MM.1S (cell line): ENCODE results near the gene PACRG.

ENCODE experiments used
- EZH2 ChIP-seq: fragments of 300-600 bp; sonication (generic); optimal IDR thresholded peaks from 2 replicates; pipeline ENCODE3; 2017; ENCODE audit warnings: low read depth, mild to moderate bottlenecking, antibody characterized with exemption, low read length, mixed read lengths
- TF ChIP-seq, protein P1 (sequence below): fragments of 300-600 bp; sonication (generic); IDR thresholded peaks from 2 replicates; pipeline ENCODE4 v1.5.1; 2016; ENCODE audit warnings: antibody characterized with exemption, low read length, mixed read lengths

DNA sequence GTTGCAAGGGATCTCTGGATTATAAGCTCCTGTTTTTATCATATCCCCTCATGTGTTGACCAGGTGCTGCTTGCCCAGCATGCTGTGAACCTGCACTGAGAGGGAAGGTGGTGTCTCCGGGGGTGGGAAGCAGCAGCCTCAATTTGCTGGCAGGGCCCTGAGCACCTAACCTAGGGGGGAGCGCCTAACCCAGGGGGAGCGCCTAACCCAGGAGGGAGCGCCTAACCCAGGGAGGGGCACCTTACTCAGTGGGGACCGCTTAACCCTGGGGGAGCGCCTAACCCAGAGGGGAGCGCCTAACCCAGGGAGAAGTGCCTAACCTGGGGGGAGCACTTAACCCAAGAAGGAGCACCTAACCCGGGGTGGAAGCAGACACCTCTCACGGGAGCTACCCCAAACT is 603.5 kb downstream of the PACRG start:
- TF ChIP-seq, protein P1, sequence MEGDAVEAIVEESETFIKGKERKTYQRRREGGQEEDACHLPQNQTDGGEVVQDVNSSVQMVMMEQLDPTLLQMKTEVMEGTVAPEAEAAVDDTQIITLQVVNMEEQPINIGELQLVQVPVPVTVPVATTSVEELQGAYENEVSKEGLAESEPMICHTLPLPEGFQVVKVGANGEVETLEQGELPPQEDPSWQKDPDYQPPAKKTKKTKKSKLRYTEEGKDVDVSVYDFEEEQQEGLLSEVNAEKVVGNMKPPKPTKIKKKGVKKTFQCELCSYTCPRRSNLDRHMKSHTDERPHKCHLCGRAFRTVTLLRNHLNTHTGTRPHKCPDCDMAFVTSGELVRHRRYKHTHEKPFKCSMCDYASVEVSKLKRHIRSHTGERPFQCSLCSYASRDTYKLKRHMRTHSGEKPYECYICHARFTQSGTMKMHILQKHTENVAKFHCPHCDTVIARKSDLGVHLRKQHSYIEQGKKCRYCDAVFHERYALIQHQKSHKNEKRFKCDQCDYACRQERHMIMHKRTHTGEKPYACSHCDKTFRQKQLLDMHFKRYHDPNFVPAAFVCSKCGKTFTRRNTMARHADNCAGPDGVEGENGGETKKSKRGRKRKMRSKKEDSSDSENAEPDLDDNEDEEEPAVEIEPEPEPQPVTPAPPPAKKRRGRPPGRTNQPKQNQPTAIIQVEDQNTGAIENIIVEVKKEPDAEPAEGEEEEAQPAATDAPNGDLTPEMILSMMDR: no peak
- TF ChIP-seq EZH2: no peak
